ENCODE data around the gene FKBP15.
"Not testable (repeated sequence)": the region's sequence is repeated elsewhere in the genome, so short reads cannot be mapped to it uniquely, and the experiment has no call there.

FKBP15 gene

GRCh38 chr9:113238202-113238858 lies 17.3 kb upstream of the FKBP15 start:
- no peaks in the 10 kb centered on the region for H3K27me3 ChIP-seq (ENCODE audit: insufficient read depth, low read length, poor library complexity)
- ATAC-seq (ENCODE audit: insufficient read depth, low read depth), result no peak
- no peak for DNase-seq
- TF ChIP-seq CTCF (IDR thresholded peaks at IDR 0.05; ENCODE audit: borderline replicate concordance, extremely low read depth, low read length, poor library complexity, severe bottlenecking) (no peak), EZH2 (IDR thresholded peaks at IDR 0.05; ENCODE audit: borderline replicate concordance, low read depth, low read length, severe bottlenecking) (no peak)
- H3K27ac ChIP-seq (ENCODE audit: low read length), result no peak overlapping the region
- no peak overlapping the region for H2AFZ ChIP-seq (ENCODE audit: low read depth, low read length)
- H3K9ac ChIP-seq (ENCODE audit: low read depth, low read length), result no peak overlapping the region
- no peaks in the 10 kb centered on the region; the same call in 1 of the 2 replicates for H3K79me2 ChIP-seq (ENCODE audit: insufficient read depth, low read length)
- H3K4me3 ChIP-seq (ENCODE audit: low read depth in 1 of 2, low read length in 2 of 2), result no peak overlapping the region
- no peaks in the 10 kb centered on the region for H3K4me1 ChIP-seq (ENCODE audit: insufficient read depth, low read length)
- no peaks in the 10 kb centered on the region for H4K20me1 ChIP-seq (ENCODE audit: insufficient read depth, low read length)
- no peaks in the 10 kb centered on the region for H3K9me3 ChIP-seq (ENCODE audit: insufficient read depth, low read length, severe bottlenecking)
- no peaks in the 10 kb centered on the region for H3K36me3 ChIP-seq (ENCODE audit: insufficient read depth, low read length)
- H3K4me2 ChIP-seq (ENCODE audit: insufficient read depth, low read length), result no peak overlapping the region

- 0 out of 2 replicates have a peak, but pooled peaks cover 4% of the 10 kb centered on the region for H3K4me1 ChIP-seq (ENCODE audit: insufficient read depth, low read length)
- H3K4me3 ChIP-seq (ENCODE audit: low read depth in 1 of 2, low read length in 2 of 2), result no peak overlapping the region
- H3K4me2 ChIP-seq (ENCODE audit: insufficient read depth, low read length), result no peak overlapping the region
- no peaks in the 10 kb centered on the region for H3K9me3 ChIP-seq (ENCODE audit: insufficient read depth, low read length, severe bottlenecking)
- H3K9ac ChIP-seq (ENCODE audit: low read depth, low read length), result no peak overlapping the region
- H2AFZ ChIP-seq (ENCODE audit: low read depth, low read length), result no peak overlapping the region
- H3K79me2 ChIP-seq (ENCODE audit: insufficient read depth, low read length), result no peaks in the 10 kb centered on the region; the same call in 1 of the 2 replicates
- H3K27me3 ChIP-seq (ENCODE audit: insufficient read depth, low read length, poor library complexity), result no peaks in the 10 kb centered on the region
- no peaks in the 10 kb centered on the region for H3K36me3 ChIP-seq (ENCODE audit: insufficient read depth, low read length)
- H3K27ac ChIP-seq (ENCODE audit: low read length), result no peak overlapping the region
- DNase-seq (no peak), ATAC-seq (ENCODE audit: insufficient read depth, low read depth) (no peak)
- H4K20me1 ChIP-seq (ENCODE audit: insufficient read depth, low read length), result no peaks in the 10 kb centered on the region
- no peak for TF ChIP-seq CTCF (IDR thresholded peaks at IDR 0.05; ENCODE audit: borderline replicate concordance, extremely low read depth, low read length, poor library complexity, severe bottlenecking)
- TF ChIP-seq EZH2 (IDR thresholded peaks at IDR 0.05; ENCODE audit: borderline replicate concordance, low read depth, low read length, severe bottlenecking), result no peak
Measured at GRCh38 chr9:113237026-113237425, 15.9 kb upstream of the FKBP15 start.

GRCh38 chr9:113235701-113236255 lies 14.7 kb upstream of the FKBP15 start:
- H3K4me1 ChIP-seq (ENCODE audit: insufficient read depth, low read length); H3K9ac ChIP-seq (ENCODE audit: low read depth, low read length); H2AFZ ChIP-seq (ENCODE audit: low read depth, low read length); H3K27ac ChIP-seq (ENCODE audit: low read length); H3K27me3 ChIP-seq (ENCODE audit: insufficient read depth, low read length, poor library complexity); H3K36me3 ChIP-seq (ENCODE audit: insufficient read depth, low read length); H3K79me2 ChIP-seq (ENCODE audit: insufficient read depth, low read length); H3K4me2 ChIP-seq (ENCODE audit: insufficient read depth, low read length); DNase-seq; ATAC-seq (ENCODE audit: insufficient read depth, low read depth); H3K4me3 ChIP-seq (ENCODE audit: low read depth in 1 of 2, low read length in 2 of 2); H4K20me1 ChIP-seq (ENCODE audit: insufficient read depth, low read length); H3K9me3 ChIP-seq (ENCODE audit: insufficient read depth, low read length, severe bottlenecking): not testable (repeated sequence)

GRCh38 chr9:113231701-113232100 lies 10.6 kb upstream of the FKBP15 start:
- Histone ChIP-seq H3K27ac (ENCODE audit: low read length) (no peak overlapping the region), H3K9ac (ENCODE audit: low read depth, low read length) (no peak overlapping the region), H3K4me3 (ENCODE audit: low read depth in 1 of 2, low read length in 2 of 2) (no peak overlapping the region), H3K79me2 (ENCODE audit: insufficient read depth, low read length) (no peaks in the 10 kb centered on the region; the same call in 1 of the 2 replicates), H2AFZ (ENCODE audit: low read depth, low read length) (no peak overlapping the region), H3K27me3 (ENCODE audit: insufficient read depth, low read length, poor library complexity) (no peaks in the 10 kb centered on the region), H3K4me2 (ENCODE audit: insufficient read depth, low read length) (no peak overlapping the region), H3K4me1 (ENCODE audit: insufficient read depth, low read length) (peaks cover 12% of the 10 kb centered on the region; the same call in 1 of the 2 replicates), H3K36me3 (ENCODE audit: insufficient read depth, low read length) (no peaks in the 10 kb centered on the region), H4K20me1 (ENCODE audit: insufficient read depth, low read length) (no peaks in the 10 kb centered on the region), H3K9me3 (ENCODE audit: insufficient read depth, low read length, severe bottlenecking) (no peaks in the 10 kb centered on the region)
- ATAC-seq (ENCODE audit: insufficient read depth, low read depth), result no peak
- TF ChIP-seq CTCF (IDR thresholded peaks at IDR 0.05; ENCODE audit: borderline replicate concordance, extremely low read depth, low read length, poor library complexity, severe bottlenecking) (no peak), EZH2 (IDR thresholded peaks at IDR 0.05; ENCODE audit: borderline replicate concordance, low read depth, low read length, severe bottlenecking) (no peak)
- no peak for DNase-seq

Data from DND-41 (cell line).